Urinary bladder (tissue), 4 donors: Measurements from ENCODE around the gene TIMM10B. TPM values are rescaled to one million over a fixed set of nuclear protein-coding genes. Genes with fewer than 3 reads are reported as not detected.
A peak's percentile ranks its signal among the peaks of the same experiment; 100 is the strongest.

Experiments
- DNase-seq: peaks from one replicate; pipeline ENCODE4 v3.0.0-alpha.2; 2015; ENCODE audit errors: extremely low spot score
- H3K27ac ChIP-seq: one replicate; pipeline ENCODE4 v1.5.1; 2013; ENCODE audit warnings: low read depth, mild to moderate bottlenecking, moderate library complexity
- H3K36me3 ChIP-seq: one replicate; pipeline ENCODE4 v1.6.1; 2013; ENCODE audit warnings: mild to moderate bottlenecking, moderate library complexity; ENCODE audit not compliant: insufficient read depth
- H3K4me1 ChIP-seq: one replicate; pipeline ENCODE4 v1.6.1; 2013; ENCODE audit warnings: mild to moderate bottlenecking, moderate library complexity; ENCODE audit not compliant: insufficient read depth
- H3K4me3 ChIP-seq: one replicate; pipeline ENCODE4 v1.5.1; 2013; ENCODE audit warnings: low read depth, low read length
- WGBS: extraction: QIAGEN DNeasy Blood & Tissue Kit; methylation state at CpG from one replicate; pipeline ENCODE4 v1.1.7; 2013; 5-methylcytosine and 5-hydroxymethylcytosine counted together
- polyA plus RNA-seq: library from polyadenylated mRNA; stranded (reverse); fragments of 200-250 nt; gene quantifications from one replicate; pipeline ENCODE4 v1.2.3, GENCODE V29; 2013
- total RNA-seq: library from RNA; depleted of rRNA; stranded (reverse); fragments of >200 nt; gene quantifications from one replicate; pipeline ENCODE4 v1.2.3, GENCODE V29; 2014
- donor health status: healthy with polysubstance abuse.
- donor health status: healthy.

The TIMM10B gene
- total and polyA plus RNA-seq, 2 donors, result 25.9 to 35.1 TPM

- Histone ChIP-seq H3K4me3 (no peak overlapping the region), H3K36me3 (peaks cover 1% of the 10 kb centered on the region), H3K4me1 (no peaks in the 10 kb centered on the region), H3K27ac (no peak overlapping the region)
- 95% methylated on average over 56 of the region's 56 CpGs for WGBS
- DNase-seq, result no peak
These were observed 24.8 kb upstream of the TIMM10B start for GRCh38 chr11:6456361-6457073.

GRCh38 chr11:6457581-6458320, 23.6 kb upstream of the TIMM10B start:
- Histone ChIP-seq H3K4me1 (no peaks in the 10 kb centered on the region), H3K36me3 (no peaks in the 10 kb centered on the region)

DNA sequence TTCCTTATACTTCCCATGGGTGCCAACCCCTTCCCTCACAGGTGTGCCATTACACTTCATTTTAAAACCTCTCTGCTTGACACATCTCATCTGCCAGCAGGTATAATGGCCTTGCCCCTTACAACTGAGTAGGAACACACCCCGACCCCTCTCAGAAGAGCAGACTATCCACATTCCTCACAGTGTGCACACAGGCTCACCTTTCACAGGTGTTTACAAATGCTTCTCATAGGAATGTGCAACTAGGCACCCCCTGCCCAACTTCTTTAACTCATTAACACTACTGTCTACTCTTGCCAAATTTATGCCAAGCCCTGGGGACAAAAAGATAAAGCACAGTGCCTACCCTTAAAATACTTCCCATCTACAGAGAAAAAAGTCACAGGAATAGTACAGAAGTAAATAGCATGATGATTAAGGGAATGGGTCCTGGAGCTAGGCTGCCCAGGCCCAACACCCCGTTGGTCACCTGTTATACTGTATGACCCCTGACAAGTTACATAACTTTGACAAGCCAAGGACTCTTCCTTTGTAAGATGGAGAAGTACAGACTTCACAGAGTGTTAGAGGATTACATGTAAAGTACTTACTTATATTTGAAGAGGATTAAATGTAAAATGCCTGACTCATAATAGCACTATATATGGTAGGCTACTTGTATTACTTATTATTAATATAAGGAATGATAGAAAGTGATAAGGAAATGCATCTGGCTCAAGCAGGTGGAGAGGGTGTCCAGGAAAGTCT, 22.8 kb upstream of the TIMM10B start:
- WGBS, result 84% methylated on average over 2 of the region's 2 CpGs
- Histone ChIP-seq H3K4me1 (no peaks in the 10 kb centered on the region), H3K36me3 (no peaks in the 10 kb centered on the region), H3K4me3 (no peak overlapping the region), H3K27ac (no peak overlapping the region)
- no peak for DNase-seq

More at GRCh38 chr11:6457581-6458320, 23.6 kb upstream of the TIMM10B start:
- WGBS, result 93% methylated on average over 26 of the region's 26 CpGs
- H3K4me3 ChIP-seq, result no peak overlapping the region
- DNase-seq, result no peak
- H3K27ac ChIP-seq, result no peak overlapping the region

GRCh38 chr11:6459099-6459450, 22.2 kb upstream of the TIMM10B start:
- H3K27ac ChIP-seq, result no peak overlapping the region
- H3K4me3 ChIP-seq, result no peak overlapping the region
- H3K36me3 ChIP-seq, result no peaks in the 10 kb centered on the region
- DNase-seq, result no peak
- WGBS, result 98% methylated on average over 1 of the region's 1 CpG
- H3K4me1 ChIP-seq, result no peaks in the 10 kb centered on the region

DNA sequence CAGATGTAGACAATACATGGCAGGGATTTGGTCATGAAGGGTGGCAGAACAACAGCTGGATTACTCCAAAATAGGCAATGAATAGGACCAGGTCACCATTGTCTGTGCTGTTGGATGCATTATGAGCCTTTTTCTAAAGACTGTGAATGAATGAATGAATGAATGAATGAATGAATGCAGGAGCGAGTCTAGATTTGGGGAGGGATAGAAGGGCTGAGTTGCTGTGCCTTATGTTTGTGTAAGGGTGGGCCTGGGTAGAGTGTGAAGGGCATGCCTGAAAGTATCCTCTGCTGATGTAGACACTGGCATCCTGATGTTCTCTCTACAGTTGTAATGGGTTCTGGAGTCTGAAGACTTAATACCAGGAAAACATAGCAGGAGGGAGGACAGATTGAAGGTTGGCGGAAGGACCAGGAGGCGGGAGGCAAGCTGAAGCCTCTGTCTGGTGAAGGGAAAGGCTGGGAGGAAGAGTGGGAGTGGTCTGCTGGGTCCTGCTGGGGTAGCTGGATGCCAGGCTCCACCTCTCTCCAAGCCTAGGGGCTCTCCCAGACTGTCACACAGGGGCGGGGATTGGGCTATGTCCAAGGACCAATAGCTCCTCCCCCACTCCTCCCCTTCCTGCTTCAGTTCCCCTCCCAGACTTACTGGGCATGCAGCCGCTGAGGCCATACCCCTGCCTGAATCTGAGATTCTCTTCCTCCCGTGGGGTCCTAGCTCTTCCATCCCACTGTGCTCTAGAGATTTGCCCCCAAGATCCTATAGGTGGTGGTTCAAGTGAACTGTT, 12.4 kb upstream of the TIMM10B start:
- peak; percentile 85 for DNase-seq
- Histone ChIP-seq H3K4me3 (no peak overlapping the region), H3K4me1 (no peaks in the 10 kb centered on the region), H3K27ac (peak overlapping the region; percentile 19), H3K36me3 (no peaks in the 10 kb centered on the region)
- 24% methylated on average over 6 of the region's 6 CpGs for WGBS

GRCh38 chr11:6469599-6469998, 11.7 kb upstream of the TIMM10B start:
- Histone ChIP-seq H3K4me3 (no peak overlapping the region), H3K27ac (peak overlapping the region; percentile 19), H3K4me1 (no peaks in the 10 kb centered on the region), H3K36me3 (no peaks in the 10 kb centered on the region)
- DNase-seq, result no peak
- 89% methylated on average over 1 of the region's 1 CpG for WGBS

GRCh38 chr11:6472934-6473333, 8.4 kb upstream of the TIMM10B start:
- 12% methylated on average over 1 of the region's 1 CpG for WGBS
- Histone ChIP-seq H3K36me3 (no peaks in the 10 kb centered on the region), H3K4me3 (peak overlapping the region; percentile 72), H3K27ac (no peak overlapping the region), H3K4me1 (no peaks in the 10 kb centered on the region)
- DNase-seq, result no peak

DNA sequence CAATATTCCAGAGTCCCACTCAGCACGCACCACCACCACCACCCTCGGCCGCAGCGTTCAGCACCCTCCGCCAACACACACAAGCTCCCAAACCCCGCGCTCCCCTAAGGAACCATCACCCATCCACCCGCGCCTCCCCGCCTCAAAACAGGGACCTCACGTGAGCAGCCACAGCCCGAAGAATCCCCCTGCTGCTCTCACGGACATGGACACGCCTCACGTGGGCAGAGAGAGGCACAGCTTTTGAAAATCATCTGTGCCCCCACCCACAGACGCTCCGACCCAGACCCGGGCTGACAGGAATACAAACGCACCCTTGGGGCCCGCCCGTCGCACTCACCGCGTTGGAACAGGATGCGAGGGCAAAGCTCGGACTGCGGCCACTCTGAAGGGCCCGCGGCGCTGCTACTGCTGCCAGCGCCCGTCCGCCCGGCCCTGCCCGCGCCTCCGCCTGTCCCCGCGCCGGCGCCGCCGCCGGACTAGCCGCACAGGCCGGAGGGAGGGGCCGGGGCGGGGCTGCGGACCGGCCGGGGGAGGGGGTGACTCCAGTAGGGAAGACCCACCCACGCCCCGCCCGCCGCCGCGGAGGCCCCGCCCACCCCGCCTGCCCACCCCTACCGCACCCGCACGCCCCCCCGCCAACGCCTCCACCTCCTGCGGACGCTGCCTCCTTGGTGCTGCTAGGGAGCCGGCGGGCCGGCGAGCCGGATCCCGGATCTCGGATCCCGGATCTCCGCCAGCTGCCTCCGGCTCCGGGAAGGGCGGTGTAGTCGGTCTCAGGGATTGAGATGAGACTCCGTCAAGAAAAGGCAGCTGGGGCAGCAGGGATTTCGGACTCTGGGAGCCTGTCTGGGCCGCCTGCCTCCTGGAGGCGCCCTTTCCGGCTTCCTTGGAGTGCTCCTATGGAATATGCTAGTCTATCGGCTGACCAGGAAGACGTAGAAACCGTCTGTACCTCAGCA, 7.6 kb upstream of the TIMM10B start, which contains the start of gene TRIM3:
Gene TRIM3 (minus strand): TSS at position 491 of the 962 bp plus-strand sequence. CDS start 8,246 bp downstream, outside the sequence.
- Histone ChIP-seq H3K4me3 (peak within 1 kb of the TSS; percentile 72), H3K27ac (peak within 1 kb of the TSS; percentile 95), H3K36me3 (no peaks in the 10 kb centered on the region), H3K4me1 (no peaks in the 10 kb centered on the region)
- 1% methylated on average over 86 of the region's 87 CpGs for WGBS
- peak; percentile 57 for DNase-seq

GRCh38 chr11:6474413-6474792, 6.9 kb upstream of the TIMM10B start:
- H3K36me3 ChIP-seq, result no peaks in the 10 kb centered on the region
- peak overlapping the region; percentile 72 for H3K4me3 ChIP-seq
- no peak for DNase-seq
- H3K4me1 ChIP-seq, result no peaks in the 10 kb centered on the region
- 17% methylated on average over 7 of the region's 7 CpGs for WGBS
- H3K27ac ChIP-seq, result peak overlapping the region; percentile 95

GRCh38 chr11:6474806-6475500, 6.3 kb upstream of the TIMM10B start:
- no peaks in the 10 kb centered on the region for H3K36me3 ChIP-seq
- no peak overlapping the region for H3K27ac ChIP-seq
- no peaks in the 10 kb centered on the region for H3K4me1 ChIP-seq
- DNase-seq, result no peak
- WGBS, result 65% methylated on average over 3 of the region's 3 CpGs
- H3K4me3 ChIP-seq, result no peak overlapping the region

GRCh38 chr11:6475936-6476335, 5.4 kb upstream of the TIMM10B start:
- Histone ChIP-seq H3K4me1 (no peaks in the 10 kb centered on the region), H3K27ac (no peak overlapping the region), H3K36me3 (no peaks in the 10 kb centered on the region), H3K4me3 (no peak overlapping the region)
- WGBS, result 63% methylated on average over 5 of the region's 5 CpGs
- DNase-seq, result no peak

GRCh38 chr11:6476571-6476970, 4.7 kb upstream of the TIMM10B start:
- no peaks in the 10 kb centered on the region for H3K36me3 ChIP-seq
- DNase-seq, result no peak
- WGBS, result 88% methylated on average over 4 of the region's 4 CpGs
- no peak overlapping the region for H3K4me3 ChIP-seq
- no peak overlapping the region for H3K27ac ChIP-seq
- no peaks in the 10 kb centered on the region for H3K4me1 ChIP-seq
